Activated naive CD4-positive, alpha-beta T cell (primary cell): ENCODE data around the gene SMG6.

Experiments used
- DNase-seq, 4 experiments: peaks; one replicate each; lab custom pipeline; 2025; lab: John Stamatoyannopoulos, UW

The SMG6 gene

DNA sequence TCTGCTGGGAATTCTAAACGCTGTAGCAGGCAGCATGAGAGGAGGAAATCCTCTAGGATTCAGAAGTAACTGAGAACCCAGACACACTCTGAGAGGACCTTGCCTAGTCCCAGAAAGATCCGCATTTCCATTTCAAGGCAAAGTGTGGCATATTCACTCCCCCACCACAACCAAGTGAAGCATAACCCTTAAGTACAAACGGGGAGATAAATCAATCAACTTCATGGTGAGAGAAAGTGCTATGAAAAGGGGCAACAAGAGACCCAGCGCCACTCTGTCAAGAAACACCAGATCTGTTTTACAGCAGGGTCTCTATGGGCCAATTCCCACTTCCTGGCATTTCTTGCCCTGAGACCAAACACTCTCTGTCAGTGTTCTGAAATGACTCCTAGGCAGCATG lies 68.3 kb downstream of the SMG6 start:
- DNase-seq: no peak

DNA sequence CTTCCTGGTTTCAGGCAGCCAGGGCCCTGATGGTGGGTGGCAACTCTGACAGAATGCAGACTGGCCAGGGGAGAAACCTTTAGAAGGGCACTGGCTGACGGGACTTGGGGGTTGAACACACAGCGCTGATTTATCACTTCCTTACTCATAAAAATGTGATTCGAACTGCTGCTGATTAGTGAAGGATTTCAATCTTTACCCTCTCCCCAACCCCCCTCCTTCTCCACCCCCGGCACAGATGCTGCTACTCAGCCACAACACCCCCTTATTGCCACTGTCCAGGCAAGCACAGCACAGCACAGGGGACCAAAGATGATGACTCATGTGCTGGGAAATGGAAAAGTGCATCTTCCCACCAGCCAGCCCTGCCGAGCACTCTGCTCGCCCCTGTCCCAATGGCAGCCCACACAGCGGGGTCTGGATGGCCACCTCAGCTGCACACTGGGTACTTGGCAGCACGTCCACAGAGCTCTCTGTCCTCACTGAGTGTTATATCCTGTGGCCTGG lies 70.1 kb downstream of the SMG6 start:
- DNase-seq: no peak

DNA sequence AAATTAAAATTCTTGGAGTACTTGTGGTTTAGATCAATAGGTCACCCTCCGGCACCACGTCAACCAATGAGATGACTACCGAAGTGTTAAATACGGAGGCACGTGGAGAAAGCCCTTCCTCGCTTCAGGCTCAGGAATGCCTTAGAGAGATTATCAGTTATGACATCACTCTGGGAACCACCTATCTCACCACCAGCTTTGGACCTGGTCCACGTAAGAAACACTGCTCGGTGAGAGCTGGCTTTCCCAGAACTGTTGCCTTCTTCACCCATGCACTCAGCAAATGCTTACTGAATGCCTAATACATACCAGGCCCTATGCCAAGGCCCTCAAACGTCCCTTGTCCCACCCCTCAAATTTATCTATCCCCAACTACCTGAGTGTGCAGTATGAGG lies 71.3 kb downstream of the SMG6 start:
- DNase-seq: no peak

DNA sequence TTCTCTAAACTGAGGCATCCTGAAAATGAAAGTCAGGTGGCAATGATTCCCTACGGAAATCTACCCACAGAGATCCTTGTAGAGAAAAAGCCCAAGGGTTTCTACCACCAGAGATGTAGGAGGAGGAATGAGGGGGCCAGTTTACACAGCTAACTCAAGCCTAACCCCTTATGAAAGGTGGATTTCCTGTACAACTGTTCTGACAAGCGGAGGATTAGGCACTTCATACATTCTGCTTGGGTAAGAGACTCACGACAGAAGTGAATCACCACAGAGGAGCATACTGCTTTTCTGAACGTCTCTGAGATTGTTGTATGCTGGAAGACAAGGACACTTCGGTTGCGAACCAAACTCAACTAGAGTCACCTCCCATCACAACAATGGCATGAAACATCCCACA lies 72.7 kb downstream of the SMG6 start:
- no peak for DNase-seq

DNA sequence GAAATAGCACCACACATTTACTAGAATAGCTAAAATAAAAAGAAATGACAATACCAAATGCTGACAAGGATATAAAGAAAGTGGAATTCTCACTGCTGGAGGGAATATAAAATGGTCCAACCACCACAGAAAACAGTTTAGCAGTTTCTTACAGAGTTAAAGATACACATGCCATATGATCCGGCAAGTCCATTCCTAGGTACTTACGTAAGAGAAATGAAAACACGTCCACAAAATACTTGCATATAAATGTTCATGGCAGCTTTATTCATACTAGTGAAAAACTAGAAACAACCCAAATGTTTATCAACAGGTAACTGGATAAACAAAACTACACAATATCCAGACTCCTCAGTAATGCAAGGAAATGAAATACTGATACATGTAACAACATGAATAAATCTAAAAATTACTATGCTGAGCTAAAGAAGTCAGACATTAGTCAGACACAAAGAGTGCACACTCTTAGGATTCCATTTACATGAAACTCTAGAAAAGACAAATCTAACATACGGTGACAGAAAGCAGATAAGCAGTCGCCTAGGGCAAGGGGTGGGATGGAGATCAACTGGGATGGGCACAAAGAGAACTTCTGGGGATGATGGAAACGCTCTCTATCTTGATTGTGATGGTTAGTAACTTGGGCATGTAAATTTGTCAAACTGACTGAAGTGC lies 76.4 kb downstream of the SMG6 start:
- DNase-seq: no peak

DNA sequence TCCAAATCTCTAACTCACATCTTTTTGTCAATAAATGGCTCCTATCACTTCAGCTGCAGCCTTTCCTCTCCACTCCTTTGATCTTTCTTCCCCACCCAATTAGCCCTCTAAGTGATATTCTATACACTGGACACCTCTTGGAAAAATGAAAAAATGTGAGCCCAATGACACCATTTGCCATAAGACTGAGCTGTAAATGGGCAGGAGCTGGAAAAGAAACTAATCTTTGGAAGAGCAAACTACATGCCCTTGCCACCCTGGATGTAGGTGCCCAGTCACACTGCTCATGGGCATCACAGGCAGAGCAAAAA lies 80.0 kb downstream of the SMG6 start:
- no peak for DNase-seq

DNA sequence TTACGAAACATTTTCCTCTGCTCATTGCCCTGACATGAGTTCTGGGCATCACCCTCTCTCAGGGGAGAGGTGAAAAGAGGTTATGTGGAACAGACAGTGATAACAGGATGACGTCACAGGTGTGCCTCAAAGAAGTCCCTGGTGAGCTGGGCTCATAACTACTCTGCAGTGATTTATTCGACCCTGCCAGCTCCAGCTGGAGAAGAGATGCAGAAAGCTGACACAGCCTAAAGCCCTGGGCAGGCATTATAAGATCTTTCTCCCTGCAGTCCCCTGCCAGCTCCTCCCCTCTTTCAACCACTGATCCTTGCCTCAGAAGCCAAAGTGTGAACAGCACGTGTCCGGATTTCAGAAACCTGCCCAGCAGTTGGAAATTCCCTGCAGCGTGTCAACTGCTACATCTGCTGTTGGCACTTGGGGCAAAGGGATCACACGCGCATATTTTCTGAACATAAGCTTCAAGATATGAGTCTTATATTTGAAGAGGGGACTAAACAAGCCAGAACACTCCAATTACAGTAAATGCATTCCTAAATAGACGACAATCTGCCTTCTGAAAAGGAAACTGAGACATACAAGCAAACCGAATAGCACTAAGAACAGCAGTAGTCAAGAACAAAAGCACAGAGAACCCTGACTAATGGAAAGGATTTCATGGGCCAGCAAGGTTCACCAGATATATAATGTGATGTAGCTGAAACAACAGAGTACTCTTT lies 80.5 kb downstream of the SMG6 start:
- peak in 2 of 4 experiments; percentile 9 to 11 for DNase-seq

DNA sequence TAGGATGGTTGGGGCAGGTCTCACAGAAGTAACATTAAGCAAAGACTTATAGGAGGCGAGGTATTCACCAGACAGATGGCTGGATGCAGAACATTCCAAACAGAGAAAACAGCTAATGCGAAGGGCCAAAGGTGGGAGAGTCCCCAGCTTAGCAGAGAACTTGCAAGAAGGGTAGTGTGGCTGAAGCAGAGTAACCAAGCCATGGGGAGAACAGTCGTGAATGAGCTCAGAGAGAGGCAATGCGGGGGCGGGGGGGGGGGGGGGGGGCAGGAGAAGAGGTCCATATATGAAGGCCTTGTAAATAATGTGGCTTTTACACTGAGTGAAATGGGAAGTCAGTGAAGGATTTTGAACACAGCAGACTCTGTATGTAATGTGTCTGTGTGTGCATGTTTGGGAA lies 81.3 kb downstream of the SMG6 start:
- DNase-seq: no peak

DNA sequence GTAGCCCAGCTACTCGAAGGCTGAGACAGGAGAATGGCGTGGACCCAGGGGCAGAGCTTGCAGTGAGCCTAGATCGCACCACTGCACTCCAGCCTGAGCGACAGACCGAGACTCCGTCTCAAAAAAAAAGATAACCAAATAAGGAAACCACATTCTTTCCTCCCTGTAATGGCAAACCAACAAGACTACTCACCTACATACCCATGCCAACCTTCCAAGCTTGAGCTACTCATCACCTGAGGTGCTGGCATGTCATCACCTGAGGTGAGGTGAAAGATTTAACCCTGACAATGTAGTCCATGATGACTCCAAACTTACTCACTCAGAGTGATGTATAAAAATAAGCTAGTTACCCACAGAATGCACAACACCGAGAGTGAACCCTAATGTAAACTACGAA lies 85.2 kb downstream of the SMG6 start:
- no peak for DNase-seq

DNA sequence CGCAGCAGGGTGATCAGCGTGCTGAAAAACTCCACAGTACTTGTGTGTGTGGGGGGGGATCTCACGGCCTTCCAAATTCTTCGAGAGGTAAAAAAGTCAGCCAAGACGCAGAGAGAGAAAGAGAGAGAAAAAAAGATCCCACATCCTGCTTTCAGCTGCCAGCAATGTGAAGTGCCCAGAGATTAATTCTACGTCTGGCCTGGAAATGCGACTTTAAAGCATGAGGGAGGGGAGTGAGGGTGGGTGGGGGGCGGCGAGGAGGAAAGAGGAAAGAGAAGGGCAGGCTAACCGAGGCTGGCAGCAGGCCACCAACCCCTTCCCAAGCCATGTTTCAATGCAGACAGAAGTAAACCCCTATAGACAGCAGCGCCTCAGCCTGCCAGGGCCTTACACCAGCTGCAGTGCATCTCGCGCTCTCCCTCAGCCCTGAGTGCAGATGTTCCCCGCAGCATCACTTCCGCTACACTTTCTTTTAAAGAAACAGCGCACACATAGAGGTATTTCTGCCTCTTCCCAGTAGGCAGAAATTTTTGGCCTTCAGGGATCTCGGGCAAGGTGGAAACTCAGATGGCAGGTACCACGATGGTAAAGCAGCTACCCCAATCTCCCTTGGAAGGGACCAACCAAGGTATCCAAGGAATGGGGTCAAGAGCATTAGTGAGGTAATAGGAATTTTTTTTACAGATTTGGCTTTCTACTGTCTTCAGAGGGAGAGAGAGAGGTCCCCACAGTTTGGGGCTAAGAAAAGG lies 87.8 kb downstream of the SMG6 start:
- DNase-seq: peak in 3 of 4 experiments; percentile 23 to 55 (median 47)

DNA sequence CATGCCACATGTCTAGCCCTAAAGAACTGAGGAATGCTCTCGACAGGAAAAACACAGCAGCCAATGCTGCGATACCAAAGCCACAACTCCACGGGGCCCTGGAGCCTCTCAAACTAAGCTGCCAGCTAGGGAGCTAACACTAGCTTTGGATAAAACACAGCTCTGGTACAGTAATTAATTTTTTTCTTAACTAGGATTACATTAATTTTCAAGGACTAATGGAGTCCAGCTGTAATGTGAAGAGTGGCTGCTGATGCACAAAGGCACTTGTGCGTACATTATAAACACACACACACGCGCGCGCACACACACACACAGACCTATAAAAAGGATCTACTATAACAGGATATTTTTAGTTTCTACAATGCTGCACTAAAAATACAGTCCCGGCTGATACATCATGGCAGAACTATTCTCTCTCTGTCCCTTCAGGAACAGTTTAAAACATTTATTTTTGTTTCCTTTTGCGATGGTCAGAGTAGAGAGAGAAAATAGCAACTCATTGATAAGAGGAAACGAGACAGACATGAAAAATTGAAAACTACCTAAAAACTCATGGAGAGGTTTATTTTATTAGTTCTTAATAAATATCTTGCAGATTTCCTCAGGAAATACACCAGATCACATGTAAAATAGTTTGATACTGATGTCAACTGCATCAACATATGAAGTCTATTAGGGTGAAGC lies 88.5 kb downstream of the SMG6 start:
- DNase-seq: no peak

DNA sequence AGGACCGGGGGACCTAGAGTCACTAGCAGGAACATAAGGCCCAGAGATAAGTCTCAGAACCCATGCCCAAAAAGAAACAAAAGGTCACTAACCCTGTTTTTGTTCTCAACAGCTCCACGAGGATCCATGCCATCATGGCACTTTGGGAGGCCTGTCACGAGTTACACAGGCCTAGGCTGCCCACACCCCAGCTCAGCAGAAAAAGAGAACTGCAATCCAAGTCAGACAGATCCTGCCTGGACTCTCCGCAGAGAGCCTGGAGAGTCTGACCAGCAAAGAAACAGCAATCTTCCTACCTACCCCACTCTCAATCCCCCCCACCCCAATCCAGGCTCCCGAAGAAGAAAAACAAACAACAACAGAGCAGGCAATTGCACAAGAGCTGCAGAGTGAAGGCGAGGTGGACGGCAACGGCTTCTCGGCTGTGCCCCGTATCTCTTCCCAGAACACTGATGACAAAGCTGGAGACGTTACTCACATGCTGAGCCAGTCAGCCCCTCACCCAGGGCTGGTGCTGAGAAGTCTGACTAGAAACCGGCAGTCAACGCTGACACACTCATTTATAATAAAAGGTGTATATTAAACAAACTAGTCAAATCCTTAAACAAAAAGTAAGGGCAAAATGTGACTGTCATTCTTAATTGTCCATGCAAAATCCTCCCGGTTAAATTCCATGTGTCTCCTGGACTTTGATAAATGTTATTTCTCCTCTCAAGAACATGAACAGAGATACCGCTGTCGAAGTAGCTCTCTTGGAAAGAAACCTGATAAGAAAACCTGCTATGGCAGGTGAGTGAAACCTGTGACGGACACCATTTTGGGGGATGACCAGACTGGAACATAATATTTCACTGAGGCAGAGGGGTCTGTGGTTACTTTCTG lies 89.3 kb downstream of the SMG6 start:
- no peak for DNase-seq

DNA sequence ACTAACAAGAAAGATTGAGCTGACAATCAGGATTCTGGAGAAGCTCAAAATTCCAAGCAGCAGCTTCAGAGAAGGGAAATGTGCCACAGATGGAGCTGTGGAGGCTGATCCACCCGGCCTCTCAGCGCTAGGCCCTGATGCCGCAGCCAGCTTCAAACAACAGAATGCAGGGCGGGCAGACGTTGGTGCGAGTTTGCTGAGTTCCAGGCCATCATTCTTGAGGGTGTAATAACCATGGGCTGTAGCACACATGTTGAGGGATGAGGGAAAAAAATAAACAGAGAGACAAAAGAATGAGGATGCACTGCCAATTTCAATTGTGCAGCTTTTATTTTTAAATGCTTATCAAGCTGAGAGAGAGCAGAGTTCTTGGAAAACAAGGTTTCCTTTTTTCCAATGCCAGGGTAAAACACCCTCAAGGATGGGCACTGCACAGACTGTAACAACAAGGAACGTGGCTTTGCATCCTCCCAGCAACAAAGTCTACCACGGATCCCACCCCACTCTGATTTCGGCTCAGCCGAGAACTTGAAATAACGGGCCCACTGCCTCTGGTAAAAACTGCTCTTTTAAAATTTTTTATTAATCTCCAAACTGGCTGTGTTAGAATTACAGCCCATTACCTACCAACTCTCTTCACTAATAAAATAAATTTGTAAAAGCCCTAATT lies 90.2 kb downstream of the SMG6 start:
- no peak for DNase-seq

DNA sequence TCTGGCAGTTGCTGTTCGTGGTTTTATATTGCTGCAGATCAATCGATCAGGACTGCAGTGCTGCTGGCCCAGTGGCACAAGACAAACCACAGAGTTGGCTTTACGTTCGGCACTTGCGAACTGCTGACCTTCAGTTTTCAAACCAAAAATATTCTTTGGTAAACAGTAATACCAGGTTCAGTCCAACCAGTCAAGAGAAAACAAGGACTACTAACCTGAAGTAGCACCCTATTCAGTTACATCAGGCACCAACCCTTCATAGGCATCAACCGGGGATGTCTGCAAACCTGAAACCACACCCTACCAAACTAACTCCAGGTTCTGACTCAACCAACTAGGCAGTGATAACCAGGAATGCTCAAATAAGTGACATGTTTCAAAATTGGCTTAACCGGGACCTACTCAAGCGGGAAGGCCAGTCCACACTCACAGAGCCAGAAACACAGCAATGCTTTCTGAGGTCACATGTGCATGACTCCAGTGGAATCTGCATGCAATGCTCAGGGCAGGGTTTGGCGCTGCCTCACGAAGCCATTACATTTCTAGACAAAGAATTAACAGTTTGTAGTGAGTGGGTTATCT lies 91.1 kb downstream of the SMG6 start:
- DNase-seq: no peak

DNA sequence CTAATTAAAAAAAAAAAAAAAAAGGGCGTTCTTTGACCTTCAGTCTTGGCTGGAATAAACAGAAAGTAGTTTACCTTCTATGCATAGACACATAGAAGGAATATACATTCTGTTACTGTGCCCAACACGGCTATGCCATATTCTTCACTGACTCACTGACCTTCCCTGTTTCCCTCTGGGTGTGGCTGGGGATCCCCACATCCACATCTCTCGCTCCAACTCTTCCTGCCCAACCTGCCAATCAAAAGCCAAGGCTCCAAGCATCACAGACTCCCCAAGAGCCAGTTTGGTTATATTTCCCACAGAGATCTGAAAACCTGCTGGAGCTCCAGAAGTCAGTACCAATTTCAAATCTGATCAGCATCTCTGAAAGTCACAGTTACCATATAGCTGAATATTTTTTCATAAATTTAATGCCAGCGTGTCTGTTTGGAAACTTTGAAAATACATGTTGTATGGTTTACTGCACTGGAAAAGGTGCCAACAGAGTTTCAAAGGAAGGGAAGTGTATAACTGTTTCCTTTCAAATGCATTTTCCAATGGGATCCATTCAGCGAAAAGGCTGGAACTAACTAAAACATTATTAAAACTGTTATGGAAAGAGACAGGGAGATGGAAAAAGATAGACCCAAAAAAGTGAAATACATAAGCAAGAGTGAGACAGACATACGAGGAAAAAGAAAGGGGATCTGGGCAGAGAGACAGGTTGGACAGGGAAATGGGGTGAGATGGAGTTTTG lies 91.8 kb downstream of the SMG6 start:
- DNase-seq: no peak

DNA sequence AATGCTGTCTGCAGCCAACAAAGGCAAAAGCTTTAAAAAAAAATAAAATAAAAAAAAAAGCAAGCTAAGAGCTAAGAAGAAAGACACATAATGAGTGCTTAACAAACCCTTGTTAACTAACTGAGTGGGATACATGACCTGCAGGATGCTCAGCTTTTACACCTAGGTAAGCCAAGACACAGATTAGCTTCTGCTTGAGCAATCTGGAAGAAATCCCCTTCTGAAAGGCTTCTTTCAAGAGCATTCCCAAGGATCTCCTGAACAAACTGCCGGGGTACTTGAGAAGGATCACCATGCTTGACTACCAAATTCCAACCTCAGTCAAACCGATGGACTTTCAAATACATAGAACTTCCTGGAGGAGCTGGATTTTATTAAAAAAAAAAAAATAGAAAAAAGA lies 92.9 kb downstream of the SMG6 start:
- DNase-seq: no peak

DNA sequence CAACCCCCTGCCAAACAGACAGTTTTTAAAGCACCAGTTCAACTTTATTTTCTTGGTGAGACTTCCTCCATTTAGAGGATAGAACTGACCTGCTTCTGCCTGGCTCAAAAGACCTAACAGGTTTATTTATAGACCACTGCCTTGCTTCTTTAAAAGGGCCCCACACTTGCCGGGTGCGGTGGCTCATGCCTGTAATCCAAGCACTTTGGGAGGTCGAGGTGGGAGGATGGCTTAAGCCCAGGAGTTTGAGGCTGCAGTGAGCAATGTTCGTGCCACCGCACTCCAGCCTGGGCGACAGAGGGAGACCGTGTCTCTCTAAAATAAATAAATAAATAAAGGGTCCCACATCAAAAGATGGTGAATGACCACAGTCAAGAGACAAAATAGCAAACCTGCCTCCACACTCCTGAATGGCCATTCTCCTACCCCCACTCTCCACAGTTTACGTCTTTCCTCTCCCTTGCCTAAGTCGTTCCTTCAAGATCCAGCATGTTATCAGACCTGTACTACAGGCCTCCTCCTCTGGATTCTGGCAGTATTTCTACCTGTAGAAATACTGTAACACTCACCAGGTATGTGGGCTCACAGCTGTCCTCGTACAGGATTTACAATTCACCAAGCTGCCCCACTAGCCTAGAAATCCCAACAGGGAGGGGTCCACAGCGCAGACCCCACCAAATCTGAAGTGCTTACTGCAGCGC lies 95.6 kb downstream of the SMG6 start:
- no peak for DNase-seq

DNA sequence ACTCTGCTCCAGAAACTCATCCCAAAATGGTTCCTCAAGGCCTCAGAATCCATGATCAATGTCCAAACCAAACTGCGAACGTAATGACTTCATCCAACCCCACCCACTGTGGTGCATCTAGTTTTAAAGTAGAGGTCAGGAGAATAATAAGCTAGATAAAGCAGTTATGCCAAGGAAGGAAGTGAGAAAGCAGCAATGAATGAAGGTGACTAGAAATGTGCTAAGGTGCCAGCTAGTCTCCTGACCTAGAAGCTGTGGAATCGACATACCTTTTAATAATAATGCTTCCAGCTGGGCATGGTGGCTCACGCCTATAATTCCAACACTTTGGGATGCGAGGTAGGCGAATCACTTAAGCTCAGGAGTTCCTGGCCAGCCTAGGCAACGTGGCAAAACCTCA lies 99.2 kb downstream of the SMG6 start:
- no peak for DNase-seq

DNA sequence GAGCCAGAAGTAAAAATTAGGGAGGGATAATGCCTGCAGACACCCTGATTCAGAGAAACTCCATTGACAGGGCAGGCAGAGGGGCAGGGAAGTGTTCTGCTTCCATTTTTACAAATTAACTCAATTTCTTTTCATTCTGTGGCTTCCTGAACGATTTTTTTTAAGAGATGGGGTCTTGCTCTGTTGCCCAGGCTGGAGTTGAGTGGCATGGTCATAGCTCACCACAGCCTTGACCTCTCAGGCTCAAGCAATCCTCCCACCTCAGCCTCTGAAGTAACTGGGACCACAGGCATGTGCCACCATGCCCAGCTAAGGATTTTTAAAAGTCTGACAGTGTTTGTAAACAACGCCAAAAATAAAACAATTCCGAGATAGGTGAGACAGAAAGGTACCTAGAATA lies 99.8 kb downstream of the SMG6 start:
- no peak for DNase-seq
